ENCODE data around the gene DLGAP4. TPM values are rescaled to one million over a fixed set of nuclear protein-coding genes. Genes with fewer than 3 reads are reported as not detected.

DLGAP4 gene
- total RNA-seq, 1 experiment from 2014 or later, result 80.3 TPM

GRCh38 chr20:36355469-36356171 is 49.5 kb downstream of the DLGAP4 start:
- ChIA-PET POLR2A (interaction anchor here (0.8 kb wide), 1 partner anchor 38 kb away, joined by 3 read pairs; no protein-coding TSS in a partner anchor), CTCF (interaction anchor here (0.5 kb wide), 1 partner anchor 1601 kb away, joined by 3 read pairs; no protein-coding TSS in a partner anchor)
- Mint-ChIP-seq H3K4me1 (ENCODE audit: insufficient read depth, unreplicated experiment) (no peaks in the 10 kb centered on the region), H3K4me3 (ENCODE audit: unreplicated experiment) (no peak overlapping the region), H3K36me3 (ENCODE audit: insufficient read depth, unreplicated experiment) (no peaks in the 10 kb centered on the region), H3K27ac (ENCODE audit: low read depth, unreplicated experiment) (no peak overlapping the region), H3K9me3 (ENCODE audit: unreplicated experiment) (no peaks in the 10 kb centered on the region), H3K27me3 (ENCODE audit: insufficient read depth, unreplicated experiment) (peaks cover 66% of the 10 kb centered on the region)
- peak; percentile 2 for DNase-seq (ENCODE audit: unreplicated experiment)
- TF ChIP-seq CTCF (IDR thresholded peaks at IDR 0.05; ENCODE audit: unreplicated experiment), result no peak
- intact Hi-C loops (cut with micrococcal nuclease), result no loop called here
- BruUV-seq (replicated peaks), result no TSS peak

GRCh38 chr20:36359668-36360406 is 53.7 kb downstream of the DLGAP4 start:
- BruUV-seq (replicated peaks), result no TSS peak
- no peak for TF ChIP-seq CTCF (IDR thresholded peaks at IDR 0.05; ENCODE audit: unreplicated experiment)
- CTCF ChIA-PET, result interaction anchor here (0.7 to 1.1 kb wide), 2 partner anchors 26 to 204 kb away, joined by 3 read pairs; no protein-coding TSS in a partner anchor

GRCh38 chr20:36360429-36360828 is 54.3 kb downstream of the DLGAP4 start:
- Mint-ChIP-seq H3K36me3 (ENCODE audit: insufficient read depth, unreplicated experiment) (no peaks in the 10 kb centered on the region), H3K27ac (ENCODE audit: low read depth, unreplicated experiment) (no peak overlapping the region), H3K4me3 (ENCODE audit: unreplicated experiment) (no peak overlapping the region), H3K27me3 (ENCODE audit: insufficient read depth, unreplicated experiment) (peaks cover 75% of the 10 kb centered on the region), H3K4me1 (ENCODE audit: insufficient read depth, unreplicated experiment) (no peaks in the 10 kb centered on the region), H3K9me3 (ENCODE audit: unreplicated experiment) (no peaks in the 10 kb centered on the region)
- intact Hi-C loops (cut with micrococcal nuclease), result no loop called here
- no peak for DNase-seq (ENCODE audit: unreplicated experiment)
- no TSS peak for BruUV-seq (replicated peaks)
- POLR2A ChIA-PET, result no interaction called here
- CTCF ChIA-PET, result no interaction called here
- no peak for TF ChIP-seq CTCF (IDR thresholded peaks at IDR 0.05; ENCODE audit: unreplicated experiment)

More at GRCh38 chr20:36359668-36360406, 53.7 kb downstream of the DLGAP4 start:
- Mint-ChIP-seq H3K36me3 (ENCODE audit: insufficient read depth, unreplicated experiment) (no peaks in the 10 kb centered on the region), H3K27me3 (ENCODE audit: insufficient read depth, unreplicated experiment) (peaks cover 75% of the 10 kb centered on the region), H3K4me1 (ENCODE audit: insufficient read depth, unreplicated experiment) (no peaks in the 10 kb centered on the region), H3K9me3 (ENCODE audit: unreplicated experiment) (no peaks in the 10 kb centered on the region), H3K4me3 (ENCODE audit: unreplicated experiment) (no peak overlapping the region), H3K27ac (ENCODE audit: low read depth, unreplicated experiment) (no peak overlapping the region)
- POLR2A ChIA-PET, result no interaction called here
- no peak for DNase-seq (ENCODE audit: unreplicated experiment)
- intact Hi-C loops (cut with micrococcal nuclease), result no loop called here

DNA sequence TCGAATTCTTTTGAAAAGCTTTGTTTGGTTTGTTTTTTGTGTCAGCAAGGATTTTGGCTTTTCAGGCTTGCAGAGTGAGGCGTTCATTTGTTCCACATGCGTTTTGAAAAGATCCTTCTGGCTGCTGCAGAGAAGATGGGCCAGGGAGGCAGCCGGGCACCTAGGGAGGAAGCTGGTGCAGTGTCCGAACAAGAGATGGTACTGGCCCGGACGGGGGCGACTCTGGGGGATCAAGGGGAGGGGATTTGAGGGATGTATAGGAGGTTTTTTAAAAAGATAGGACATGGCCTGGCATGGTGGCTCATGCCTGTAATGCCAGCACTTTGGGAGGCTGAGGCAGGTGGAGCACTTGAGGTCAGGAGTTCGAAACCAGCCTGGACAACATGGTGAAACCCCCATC is 55.3 kb downstream of the DLGAP4 start:
- no peak for DNase-seq (ENCODE audit: unreplicated experiment)
- no peak overlapping the region for H3K27ac Mint-ChIP-seq (ENCODE audit: low read depth, unreplicated experiment)
- H3K4me1 Mint-ChIP-seq (ENCODE audit: insufficient read depth, unreplicated experiment), result no peaks in the 10 kb centered on the region
- no TSS peak for BruUV-seq (replicated peaks)
- intact Hi-C loops (cut with micrococcal nuclease), result no loop called here
- no peak for TF ChIP-seq CTCF (IDR thresholded peaks at IDR 0.05; ENCODE audit: unreplicated experiment)
- H3K36me3 Mint-ChIP-seq (ENCODE audit: insufficient read depth, unreplicated experiment), result no peaks in the 10 kb centered on the region
- no peaks in the 10 kb centered on the region for H3K9me3 Mint-ChIP-seq (ENCODE audit: unreplicated experiment)
- no peak overlapping the region for H3K4me3 Mint-ChIP-seq (ENCODE audit: unreplicated experiment)
- POLR2A ChIA-PET, result no interaction called here
- H3K27me3 Mint-ChIP-seq (ENCODE audit: insufficient read depth, unreplicated experiment), result peaks cover 80% of the 10 kb centered on the region
- CTCF ChIA-PET, result no interaction called here
